DMS153 treated with DMSO at 0.1 percent for 48 hours (cell line): ENCODE results near the gene PDZRN3.
"Not testable (repeated sequence)": the region's sequence is repeated elsewhere in the genome, so short reads cannot be mapped to it uniquely, and the experiment has no call there.

Experiments used
- DNase-seq: peaks from one replicate; lab custom pipeline; 2025; ENCODE audit not compliant: unreplicated experiment; lab: John Stamatoyannopoulos, UW

The PDZRN3 gene

DNA sequence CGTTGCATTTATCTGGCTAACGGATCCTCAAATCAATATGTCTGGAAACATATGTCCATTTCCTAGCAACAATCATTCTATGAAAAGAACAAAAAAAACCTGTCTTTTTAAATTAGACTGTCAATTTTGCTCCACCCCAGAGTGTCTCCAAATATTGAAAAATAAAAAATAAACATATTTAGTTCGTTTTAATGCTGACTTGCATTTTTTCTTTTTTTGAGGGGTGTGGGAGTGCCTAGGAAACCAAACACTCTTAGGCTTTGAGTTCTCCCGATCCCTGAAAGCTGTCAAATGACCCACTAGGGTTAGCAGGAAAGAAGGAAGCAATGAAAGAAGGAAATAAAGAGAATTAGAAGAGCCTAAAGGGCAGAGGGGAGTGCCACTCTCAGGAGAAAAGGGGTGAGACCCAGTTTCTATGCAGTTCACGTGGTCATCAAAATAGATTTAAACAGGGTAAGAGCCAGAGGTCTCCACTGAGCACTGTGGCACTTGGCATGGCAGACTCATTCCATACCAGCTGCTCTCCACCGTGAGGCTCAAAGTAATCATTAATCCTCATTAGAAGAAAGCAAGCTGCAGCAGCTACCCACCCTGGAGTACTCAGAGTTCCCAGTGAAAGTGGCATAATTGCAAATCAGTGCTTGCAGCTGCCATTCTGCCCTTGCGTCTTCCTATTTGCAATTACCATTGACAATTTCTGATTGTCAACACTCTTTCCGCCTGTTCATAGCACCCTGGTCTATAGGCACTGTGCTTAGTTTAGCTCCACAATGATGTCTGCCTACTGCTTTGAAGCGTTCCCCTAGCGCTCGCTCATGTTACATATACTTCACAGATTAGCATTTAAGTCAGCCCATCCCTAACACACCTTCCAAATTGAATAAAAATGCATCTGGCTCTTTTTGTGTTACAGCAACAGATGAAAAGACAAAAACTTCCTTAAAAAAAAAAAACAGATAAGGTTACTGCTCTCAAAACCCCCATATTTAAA lies 32.3 kb downstream of the PDZRN3 start:
- peak; percentile 7 for DNase-seq

GRCh38 chr3:73591286-73591800 lies 33.4 kb downstream of the PDZRN3 start:
- no peak for DNase-seq

- no peak for DNase-seq
Measured at GRCh38 chr3:73586628-73587027, 38.1 kb downstream of the PDZRN3 start.

DNA sequence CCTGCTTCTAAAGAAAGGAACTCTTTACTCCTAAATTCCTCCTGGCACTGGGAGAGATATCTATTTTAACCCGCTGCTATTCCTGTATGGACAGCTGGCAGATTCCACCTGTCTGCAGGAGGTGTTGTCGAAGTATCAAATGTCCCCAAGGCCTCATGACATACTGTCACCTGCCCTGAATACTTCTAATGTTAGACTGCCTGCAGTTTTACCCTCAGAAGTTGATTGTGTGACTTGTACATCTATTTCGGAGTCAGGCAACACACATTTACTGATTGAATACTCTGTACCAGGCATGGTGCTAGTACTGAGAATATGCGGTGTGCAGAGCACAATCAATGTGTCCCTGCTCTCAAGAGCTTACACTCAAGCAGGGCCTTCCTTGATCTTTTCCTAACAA lies 38.6 kb downstream of the PDZRN3 start:
- DNase-seq: no peak

- no peak for DNase-seq
Measured at GRCh38 chr3:73584873-73585272, 39.9 kb downstream of the PDZRN3 start.

DNA sequence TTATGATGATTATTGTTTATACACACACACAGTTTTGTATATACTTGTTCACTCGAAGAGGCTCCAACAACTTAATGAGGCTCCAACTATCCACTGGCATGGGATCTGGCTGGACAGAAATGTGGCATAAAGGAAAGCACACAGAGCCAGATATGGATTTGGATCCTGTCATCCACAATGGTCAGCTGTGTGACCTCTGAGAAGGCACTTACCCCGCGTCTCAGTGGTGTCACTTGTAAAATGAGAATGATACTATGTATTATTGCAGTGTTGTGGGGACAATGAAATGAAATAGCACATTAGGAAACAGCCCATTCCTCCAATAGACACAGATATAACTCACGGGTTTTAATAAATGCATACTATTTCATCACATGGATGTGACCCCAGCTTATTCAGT lies 42.2 kb downstream of the PDZRN3 start:
- no peak for DNase-seq

- no peak for DNase-seq
Measured at GRCh38 chr3:73581134-73581846, 43.5 kb downstream of the PDZRN3 start.

DNA sequence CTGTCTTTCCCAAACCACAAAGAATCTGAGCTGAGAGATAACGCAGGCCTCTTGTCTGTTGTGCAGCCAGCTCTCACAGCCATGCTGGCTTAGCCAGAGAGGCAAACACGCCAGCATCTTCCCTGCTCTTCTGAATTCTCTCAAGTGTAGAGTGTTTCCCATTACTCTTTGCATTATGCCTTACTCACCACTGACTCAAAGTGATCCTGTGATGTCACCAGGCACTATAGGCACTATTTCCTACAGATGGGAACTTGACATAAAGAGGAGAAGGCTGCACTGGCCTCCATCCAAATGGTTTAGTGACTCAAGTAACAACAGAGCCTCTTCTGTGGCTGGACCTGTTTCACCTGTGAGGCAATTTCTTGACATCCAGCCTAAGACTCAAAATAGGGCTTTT lies 44.4 kb downstream of the PDZRN3 start:
- DNase-seq: no peak

DNA sequence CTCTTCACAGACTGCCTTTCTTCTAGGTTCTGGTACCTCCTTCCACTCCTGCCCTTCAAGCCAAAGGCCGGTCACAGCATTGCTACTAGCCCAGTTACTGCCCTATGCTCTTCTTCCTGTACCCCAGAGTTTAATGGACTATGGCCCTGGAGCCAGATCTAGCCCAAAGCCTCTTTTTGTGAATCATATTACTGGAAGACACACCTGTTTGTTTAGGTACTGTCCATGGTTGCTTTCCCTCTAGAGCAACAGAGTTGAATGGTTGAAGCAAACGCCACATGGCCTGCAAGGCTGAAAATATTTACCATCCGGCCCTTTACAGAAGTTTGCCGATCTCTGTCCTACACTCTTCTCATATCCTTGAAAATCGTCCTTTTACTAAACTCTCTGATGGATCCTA lies 47.0 kb downstream of the PDZRN3 start:
- DNase-seq: no peak

- DNase-seq: no peak
Measured at GRCh38 chr3:73576999-73577461, 47.7 kb downstream of the PDZRN3 start.

DNA sequence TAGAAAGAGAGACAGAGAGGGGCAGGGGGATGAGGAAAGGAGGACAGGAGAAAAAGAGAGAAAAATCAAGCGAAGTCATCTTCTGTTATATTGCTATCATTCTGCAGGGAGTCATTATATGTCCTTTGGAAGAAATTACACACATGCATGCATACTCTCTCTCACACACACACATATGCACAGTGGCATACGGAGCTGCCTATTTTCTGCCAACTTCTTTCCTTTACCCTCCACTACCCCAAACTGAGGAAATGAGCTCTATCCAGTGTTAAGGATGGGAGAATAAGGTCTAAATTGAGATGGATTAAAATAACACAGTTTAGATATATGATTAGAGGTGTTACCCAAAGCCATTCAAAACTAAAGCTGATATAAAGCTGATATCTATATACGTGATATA lies 48.8 kb downstream of the PDZRN3 start:
- no peak for DNase-seq

DNA sequence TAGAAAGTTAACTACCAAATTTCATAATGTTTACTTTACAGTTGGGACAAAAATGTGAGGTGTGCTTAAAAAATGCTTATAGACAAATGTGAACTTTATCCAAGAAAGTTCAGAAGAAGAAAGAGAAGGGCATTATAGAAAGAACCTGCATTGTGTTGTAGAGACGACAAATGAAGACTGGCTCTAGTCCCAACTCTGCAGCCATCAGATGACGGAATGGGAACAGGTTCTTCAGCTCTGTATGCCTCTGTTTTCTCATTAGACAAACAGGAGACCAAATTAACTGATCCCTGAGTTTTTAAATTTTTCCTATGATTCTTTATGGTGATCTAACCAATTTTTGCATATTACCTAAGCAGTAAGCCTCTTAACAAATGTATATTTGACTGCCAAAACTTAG lies 49.2 kb downstream of the PDZRN3 start:
- no peak for DNase-seq

- no peak for DNase-seq
Measured at GRCh38 chr3:73573204-73573603, 51.5 kb downstream of the PDZRN3 start.

- no peak for DNase-seq
Measured at GRCh38 chr3:73572368-73572767, 52.4 kb downstream of the PDZRN3 start.

DNA sequence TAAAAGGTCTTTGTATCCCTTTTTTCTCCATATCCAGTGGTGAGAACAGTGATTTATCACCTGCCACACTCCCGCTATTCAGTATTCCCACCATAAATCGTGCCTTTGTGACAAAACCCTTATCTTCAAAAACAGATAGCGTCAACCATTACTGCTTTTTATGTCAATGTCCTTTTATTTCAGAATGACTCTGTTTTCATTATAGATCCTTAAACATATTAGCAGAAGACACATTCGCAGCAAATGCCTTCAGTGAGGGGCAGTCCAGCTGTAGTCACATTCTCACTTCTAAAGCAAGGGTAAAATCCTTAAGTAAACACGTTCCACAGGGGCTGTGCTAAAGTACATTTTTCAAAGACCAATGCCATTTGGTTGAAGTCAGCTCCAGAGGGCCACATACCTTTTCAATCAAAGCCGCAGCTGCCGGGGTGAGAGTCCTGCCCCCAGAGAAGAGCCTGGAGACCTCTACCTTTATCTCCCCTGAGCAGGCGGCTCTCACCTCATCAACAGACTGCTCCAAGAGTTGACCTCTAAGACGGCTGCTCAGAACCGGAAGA lies 53.4 kb downstream of the PDZRN3 start:
- no peak for DNase-seq

- no peak for DNase-seq
Measured at GRCh38 chr3:73569246-73569760, 55.4 kb downstream of the PDZRN3 start.

DNA sequence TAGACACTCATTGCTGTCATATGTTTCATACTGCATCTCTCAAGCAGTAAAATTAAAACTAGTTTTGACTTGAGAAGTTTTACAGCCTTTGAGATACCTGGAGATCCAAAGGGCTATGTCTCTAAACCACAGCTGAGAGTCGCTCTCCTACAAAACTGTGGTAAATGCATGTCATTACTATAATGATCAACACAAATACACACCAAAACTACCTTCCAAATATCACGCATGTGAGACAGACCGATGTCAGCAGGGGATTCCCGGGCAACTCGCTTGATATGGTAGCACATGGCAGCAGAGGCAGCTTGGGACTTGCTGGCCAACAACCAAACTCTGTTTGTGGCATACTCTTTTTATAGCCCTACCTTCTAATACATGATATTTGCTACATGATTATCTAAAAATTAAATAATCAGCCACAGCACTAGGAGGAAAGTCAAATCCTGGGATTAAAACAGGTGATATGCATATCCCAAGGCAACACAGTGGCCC lies 56.3 kb downstream of the PDZRN3 start:
- DNase-seq: no peak

DNA sequence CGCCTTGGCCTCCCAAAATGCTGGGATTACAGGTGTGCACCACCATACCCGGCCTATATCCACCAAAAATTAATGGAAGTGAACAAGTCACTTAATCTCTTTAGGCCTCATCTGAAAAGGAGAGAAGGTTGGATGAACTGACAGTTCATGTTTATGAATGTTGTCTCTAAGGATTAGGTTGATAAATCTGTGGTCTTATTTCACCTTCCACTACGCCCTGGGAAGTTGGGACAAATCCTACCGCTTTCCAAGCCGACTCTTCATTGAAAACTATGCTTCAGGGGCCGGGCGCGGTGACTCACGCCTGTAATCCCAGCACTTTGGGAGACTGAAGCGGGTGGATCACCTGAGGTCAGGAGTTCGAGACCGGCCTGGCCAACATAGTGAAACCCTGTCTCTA lies 59.4 kb downstream of the PDZRN3 start:
- not testable (repeated sequence) for DNase-seq

DNA sequence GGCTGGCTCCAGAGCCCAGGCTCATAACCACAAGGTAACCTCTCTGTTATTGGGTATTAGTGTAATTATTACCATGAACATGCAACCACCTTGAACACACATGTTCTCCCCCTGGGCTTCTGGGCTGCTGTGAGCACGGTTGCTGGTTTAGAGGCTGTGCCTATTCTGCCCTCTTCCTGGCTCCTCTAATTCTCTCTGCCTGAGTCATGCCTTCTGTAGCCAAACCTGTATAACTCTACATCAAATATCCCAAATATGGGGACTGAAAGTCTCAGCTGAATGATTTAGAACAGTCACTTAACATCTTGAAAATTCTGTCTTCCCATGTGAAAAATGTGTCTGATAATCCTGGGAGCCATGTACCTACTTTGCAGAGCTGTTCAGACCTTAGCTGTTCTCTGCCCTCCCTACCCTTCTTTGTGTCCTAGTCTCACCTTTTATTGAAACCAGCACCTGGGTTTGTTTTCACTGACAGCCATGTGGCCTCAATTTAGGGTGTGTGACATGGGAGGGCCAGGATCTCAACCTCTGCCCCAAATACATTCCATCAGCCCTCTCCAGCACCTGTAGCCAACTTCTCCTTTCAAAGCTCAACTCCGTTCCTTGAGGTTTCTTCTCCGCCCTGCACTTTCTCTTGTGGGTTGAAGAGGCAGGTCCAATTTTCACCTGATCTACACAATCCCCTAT lies 60.7 kb downstream of the PDZRN3 start:
- DNase-seq: no peak

DNA sequence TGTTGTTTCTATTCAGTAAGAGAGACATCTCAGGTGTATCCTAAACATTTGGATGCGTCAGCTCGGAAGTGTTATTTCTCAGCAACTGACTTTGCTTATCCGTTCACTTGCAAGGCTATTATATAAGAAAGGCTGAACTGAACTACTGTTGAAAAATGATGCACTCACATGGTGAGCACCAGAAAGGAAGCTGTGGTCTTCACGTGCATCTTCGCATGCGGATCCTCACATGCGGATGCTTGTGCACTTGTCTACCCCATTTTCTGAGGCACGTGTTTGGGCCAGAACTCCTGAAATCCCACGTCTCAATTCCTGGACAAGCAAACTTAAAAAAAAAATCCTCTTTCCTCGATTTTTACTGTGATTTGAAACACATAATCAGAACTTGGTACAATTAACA lies 63.2 kb downstream of the PDZRN3 start:
- no peak for DNase-seq

DNA sequence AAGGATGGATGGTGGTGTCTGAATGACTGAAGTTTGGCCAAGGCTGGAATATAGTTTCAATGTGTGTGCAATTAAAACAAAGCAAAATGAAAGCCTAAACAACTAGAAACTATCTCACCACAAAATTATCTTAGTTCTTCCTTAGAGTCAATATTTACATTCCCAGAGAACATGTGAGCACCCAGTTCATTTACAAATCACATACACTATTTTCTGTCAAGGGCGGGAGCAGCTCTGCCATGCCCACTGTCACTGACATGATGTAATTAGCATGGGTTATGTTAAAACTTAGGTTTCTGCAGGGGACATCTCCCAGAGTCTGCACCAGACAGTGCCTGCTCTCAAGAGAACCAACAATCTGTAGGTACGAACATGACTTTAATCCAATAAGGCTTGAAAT lies 65.0 kb downstream of the PDZRN3 start:
- no peak for DNase-seq
